Activated CD4-positive, alpha-beta T cell treated with anti-CD3 and anti-CD28 coated beads, Interleukin-2, amount 10 ng/mL, durations not matched to agents 24 days and 14 days (primary cell): ENCODE results near the gene TRNAU1AP. TPM values are rescaled to one million over a fixed set of nuclear protein-coding genes. Genes with fewer than 3 reads are reported as not detected.
"Not testable (repeated sequence)": the region's sequence is repeated elsewhere in the genome, so short reads cannot be mapped to it uniquely, and the experiment has no call there.

Source experiments
- DNase-seq: peaks from one replicate; pipeline ENCODE4 v3.0.0; 2022
- H3K27ac Mint-ChIP-seq: one replicate; pipeline ENCODE4 v1.8.0; 2022; ENCODE audit warnings: mild to moderate bottlenecking, mixed read lengths
- H3K27me3 Mint-ChIP-seq: one replicate; pipeline ENCODE4 v1.8.0; 2022; ENCODE audit warnings: mixed read lengths
- H3K36me3 Mint-ChIP-seq: one replicate; pipeline ENCODE4 v1.8.0; 2022; ENCODE audit warnings: low read depth, mild to moderate bottlenecking, mixed read lengths
- H3K4me1 Mint-ChIP-seq: one replicate; pipeline ENCODE4 v1.8.0; 2021; ENCODE audit warnings: mixed read lengths
- H3K4me3 Mint-ChIP-seq: one replicate; pipeline ENCODE4 v1.8.0; 2022; ENCODE audit warnings: mild to moderate bottlenecking, moderate library complexity, mixed read lengths
- H3K9me3 Mint-ChIP-seq: one replicate; pipeline ENCODE4 v1.8.0; 2021; ENCODE audit warnings: mixed read lengths
- intact Hi-C: fragments of 100-400 bp; cut with micrococcal nuclease; formaldehyde crosslinking; loops from one replicate; pipeline ENCODE4 v1.15.1; 2023
- total RNA-seq: library from RNA; stranded (reverse); gene quantifications from 2 replicates; pipeline ENCODE4 v1.2.3, GENCODE V29; 2022

The TRNAU1AP gene
- total RNA-seq, 1 donor from 2014 or later, result 47.5 TPM

GRCh38 chr1:28537457-28538199 is 15.3 kb upstream of the TRNAU1AP start:
- H3K4me1 Mint-ChIP-seq, result no peaks in the 10 kb centered on the region
- intact Hi-C loops, result no loop called here

GRCh38 chr1:28538286-28538685 is 14.6 kb upstream of the TRNAU1AP start:
- Mint-ChIP-seq H3K4me3 (no peak overlapping the region), H3K4me1 (no peaks in the 10 kb centered on the region), H3K27ac (no peak overlapping the region), H3K9me3 (no peaks in the 10 kb centered on the region), H3K27me3 (no peaks in the 10 kb centered on the region), H3K36me3 (peaks cover 32% of the 10 kb centered on the region)
- intact Hi-C loops, result no loop called here
- DNase-seq, result no peak

More at GRCh38 chr1:28537457-28538199, 15.3 kb upstream of the TRNAU1AP start:
- Mint-ChIP-seq H3K4me3 (no peak overlapping the region), H3K36me3 (peaks cover 32% of the 10 kb centered on the region), H3K9me3 (no peaks in the 10 kb centered on the region), H3K27ac (no peak overlapping the region), H3K27me3 (no peaks in the 10 kb centered on the region)
- DNase-seq, result no peak

- DNase-seq, result no peak
- Mint-ChIP-seq H3K9me3 (no peaks in the 10 kb centered on the region), H3K4me1 (no peaks in the 10 kb centered on the region), H3K4me3 (no peak overlapping the region), H3K27ac (no peak overlapping the region), H3K27me3 (no peaks in the 10 kb centered on the region), H3K36me3 (peaks cover 16% of the 10 kb centered on the region)
- intact Hi-C loops, result no loop called here
These were observed 12.2 kb upstream of the TRNAU1AP start for GRCh38 chr1:28540651-28541050.

DNA sequence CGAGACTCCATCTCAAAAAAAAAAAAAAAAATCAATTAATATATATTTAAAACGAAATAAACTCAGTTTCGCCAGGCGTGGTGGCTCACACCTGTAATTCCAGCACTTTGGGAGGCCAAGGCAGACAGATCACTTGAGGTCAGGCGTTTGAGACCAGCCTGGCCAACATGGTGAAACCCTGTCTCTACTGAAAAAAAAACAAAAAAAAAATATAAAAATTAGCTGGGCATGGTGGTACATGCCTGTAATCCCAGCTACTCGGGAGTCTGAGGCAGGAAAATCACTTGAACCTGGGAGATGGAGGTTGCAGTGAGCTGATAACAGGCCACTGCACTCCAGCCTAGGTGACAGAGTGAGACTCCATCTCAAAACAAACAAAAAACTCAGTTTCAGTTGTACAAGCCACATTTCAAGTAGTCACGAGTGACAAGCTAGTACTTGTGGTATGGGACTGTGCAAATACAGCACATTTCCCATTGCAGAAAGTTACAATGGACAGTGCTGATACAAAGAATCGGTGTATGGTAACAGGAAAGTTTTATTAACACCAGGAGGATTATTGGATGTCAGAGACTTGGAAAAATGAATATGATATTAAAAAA is 11.4 kb upstream of the TRNAU1AP start:
- H3K36me3 Mint-ChIP-seq, result peaks cover 12% of the 10 kb centered on the region
- intact Hi-C loops, H3K27ac Mint-ChIP-seq: not testable (repeated sequence)

GRCh38 chr1:28545246-28545628 is 7.6 kb upstream of the TRNAU1AP start:
- no peaks in the 10 kb centered on the region for H3K9me3 Mint-ChIP-seq
- H3K27ac Mint-ChIP-seq, result no peak overlapping the region
- H3K4me3 Mint-ChIP-seq, result no peak overlapping the region
- H3K36me3 Mint-ChIP-seq, result no peaks in the 10 kb centered on the region
- DNase-seq, result no peak
- intact Hi-C loops, result no loop called here
- H3K27me3 Mint-ChIP-seq, result no peaks in the 10 kb centered on the region
- H3K4me1 Mint-ChIP-seq, result no peaks in the 10 kb centered on the region

More for the DNA sequence above, 11.4 kb upstream of the TRNAU1AP start:
- not testable (repeated sequence) for H3K9me3 Mint-ChIP-seq, H3K4me3 Mint-ChIP-seq, H3K4me1 Mint-ChIP-seq, H3K27me3 Mint-ChIP-seq, DNase-seq

DNA sequence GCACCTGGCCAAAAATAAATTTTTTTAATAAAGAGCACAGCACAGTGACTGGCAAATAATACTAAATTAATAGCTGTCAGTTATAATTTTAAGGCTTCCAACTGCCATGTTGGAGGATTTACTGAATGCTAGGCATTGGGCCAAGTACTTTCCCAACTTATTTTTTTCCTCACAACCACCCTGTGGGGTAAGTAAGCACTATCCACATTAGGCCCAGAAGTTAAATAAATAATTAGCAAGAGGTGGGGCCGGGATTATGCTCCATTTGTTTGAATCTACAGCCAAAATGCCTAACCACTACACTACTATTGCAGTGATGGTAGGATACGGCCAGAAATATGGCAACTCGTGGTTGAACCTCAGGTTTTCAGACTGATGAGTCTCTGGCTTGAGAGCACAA is 4.6 kb upstream of the TRNAU1AP start:
- H3K27me3 Mint-ChIP-seq, result no peaks in the 10 kb centered on the region
- peaks cover 2% of the 10 kb centered on the region for H3K36me3 Mint-ChIP-seq
- H3K9me3 Mint-ChIP-seq, result no peaks in the 10 kb centered on the region

GRCh38 chr1:28551381-28551780 is 1.5 kb upstream of the TRNAU1AP start:
- Mint-ChIP-seq H3K36me3 (peaks cover 17% of the 10 kb centered on the region), H3K27me3 (no peaks in the 10 kb centered on the region), H3K27ac (no peak overlapping the region), H3K4me1 (peaks cover 15% of the 10 kb centered on the region), H3K9me3 (no peaks in the 10 kb centered on the region), H3K4me3 (no peak overlapping the region)
- intact Hi-C loops, result no loop called here
- no peak for DNase-seq

More for the DNA sequence above, 4.6 kb upstream of the TRNAU1AP start:
- no peak for DNase-seq
- H3K27ac Mint-ChIP-seq, result no peak overlapping the region
- H3K4me3 Mint-ChIP-seq, result no peak overlapping the region
- intact Hi-C loops, result no loop called here
- H3K4me1 Mint-ChIP-seq, result peaks cover 6% of the 10 kb centered on the region

DNA sequence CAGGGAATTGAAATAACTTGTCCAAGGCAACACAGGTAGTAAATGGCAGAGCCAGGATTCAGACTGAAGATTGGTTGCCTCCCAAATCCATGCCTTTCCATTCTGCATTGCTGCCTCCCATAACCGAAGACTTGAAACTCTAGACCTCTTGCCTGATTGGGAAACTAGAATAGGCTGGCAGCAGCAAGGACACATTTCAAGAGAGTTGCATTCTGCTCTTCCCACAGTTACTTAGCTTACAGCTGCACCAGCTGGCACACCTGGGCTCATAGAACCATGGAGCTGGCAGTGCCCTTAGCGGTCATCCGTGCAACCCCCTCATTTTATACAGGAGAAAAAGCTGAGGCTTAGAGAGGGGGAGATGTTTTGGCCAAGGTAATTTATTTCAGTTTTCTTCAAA is 8.0 kb downstream of the TRNAU1AP start:
- Mint-ChIP-seq H3K27me3 (no peaks in the 10 kb centered on the region), H3K9me3 (no peaks in the 10 kb centered on the region), H3K4me1 (peaks cover 3% of the 10 kb centered on the region), H3K36me3 (peaks cover 55% of the 10 kb centered on the region), H3K27ac (no peak overlapping the region), H3K4me3 (no peak overlapping the region)
- no peak for DNase-seq
- intact Hi-C loops, result no loop called here

- Mint-ChIP-seq H3K4me1 (peaks cover 2% of the 10 kb centered on the region), H3K27ac (no peak overlapping the region), H3K9me3 (no peaks in the 10 kb centered on the region), H3K4me3 (no peak overlapping the region), H3K36me3 (peaks cover 55% of the 10 kb centered on the region), H3K27me3 (no peaks in the 10 kb centered on the region)
- DNase-seq, result no peak
- intact Hi-C loops, result no loop called here
These were observed 11.4 kb downstream of the TRNAU1AP start for GRCh38 chr1:28564310-28564709.

DNA sequence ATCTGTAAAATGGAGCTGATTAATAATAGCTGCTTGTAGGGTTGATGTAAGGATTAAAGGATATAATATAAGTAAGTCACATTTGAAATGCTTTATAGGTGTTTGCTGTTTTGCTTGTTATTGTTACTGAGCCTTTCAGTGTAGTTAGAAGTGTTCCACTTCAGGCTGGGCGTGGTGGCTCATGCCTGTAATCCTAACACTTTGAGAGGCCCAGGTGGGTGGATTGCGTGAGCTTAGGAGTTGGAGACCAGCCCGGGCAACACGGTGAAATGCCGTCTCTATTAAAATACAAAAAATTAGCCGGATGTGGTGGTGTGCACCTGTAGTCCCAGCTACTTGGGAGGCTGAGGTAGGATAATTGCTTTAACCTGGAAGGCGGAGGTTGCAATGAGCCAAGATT is 12.2 kb downstream of the TRNAU1AP start:
- intact Hi-C loops, result no loop called here
- peaks cover 48% of the 10 kb centered on the region for H3K36me3 Mint-ChIP-seq
- no peaks in the 10 kb centered on the region for H3K9me3 Mint-ChIP-seq
- no peak overlapping the region for H3K27ac Mint-ChIP-seq
- H3K4me3 Mint-ChIP-seq, result no peak overlapping the region
- peaks cover 2% of the 10 kb centered on the region for H3K4me1 Mint-ChIP-seq
- no peak for DNase-seq
- no peaks in the 10 kb centered on the region for H3K27me3 Mint-ChIP-seq

- no peaks in the 10 kb centered on the region for H3K27me3 Mint-ChIP-seq
- no peaks in the 10 kb centered on the region for H3K9me3 Mint-ChIP-seq
- no peak for DNase-seq
- H3K4me1 Mint-ChIP-seq, result peaks cover 2% of the 10 kb centered on the region
- H3K36me3 Mint-ChIP-seq, result peaks cover 48% of the 10 kb centered on the region
- intact Hi-C loops, result no loop called here
- no peak overlapping the region for H3K4me3 Mint-ChIP-seq
- H3K27ac Mint-ChIP-seq, result no peak overlapping the region
These were observed 12.8 kb downstream of the TRNAU1AP start for GRCh38 chr1:28565726-28566125.

GRCh38 chr1:28566931-28567330 is 14.0 kb downstream of the TRNAU1AP start:
- Mint-ChIP-seq H3K27ac (no peak overlapping the region), H3K36me3 (peaks cover 49% of the 10 kb centered on the region), H3K9me3 (no peaks in the 10 kb centered on the region), H3K27me3 (no peaks in the 10 kb centered on the region), H3K4me1 (no peaks in the 10 kb centered on the region), H3K4me3 (no peak overlapping the region)
- no peak for DNase-seq
- intact Hi-C loops, result no loop called here

- DNase-seq, result no peak
- H3K4me3 Mint-ChIP-seq, result no peak overlapping the region
- H3K27me3 Mint-ChIP-seq, result no peaks in the 10 kb centered on the region
- no peaks in the 10 kb centered on the region for H3K9me3 Mint-ChIP-seq
- intact Hi-C loops, result no loop called here
- no peaks in the 10 kb centered on the region for H3K4me1 Mint-ChIP-seq
- peaks cover 47% of the 10 kb centered on the region for H3K36me3 Mint-ChIP-seq
- no peak overlapping the region for H3K27ac Mint-ChIP-seq
These were observed 19.0 kb downstream of the TRNAU1AP start for GRCh38 chr1:28571911-28572310.

- H3K4me3 Mint-ChIP-seq, DNase-seq, H3K27ac Mint-ChIP-seq, intact Hi-C loops, H3K9me3 Mint-ChIP-seq, H3K4me1 Mint-ChIP-seq, H3K27me3 Mint-ChIP-seq: not testable (repeated sequence)
- H3K36me3 Mint-ChIP-seq, result peaks cover 51% of the 10 kb centered on the region
These were observed 20.0 kb downstream of the TRNAU1AP start for GRCh38 chr1:28572891-28573290.

DNA sequence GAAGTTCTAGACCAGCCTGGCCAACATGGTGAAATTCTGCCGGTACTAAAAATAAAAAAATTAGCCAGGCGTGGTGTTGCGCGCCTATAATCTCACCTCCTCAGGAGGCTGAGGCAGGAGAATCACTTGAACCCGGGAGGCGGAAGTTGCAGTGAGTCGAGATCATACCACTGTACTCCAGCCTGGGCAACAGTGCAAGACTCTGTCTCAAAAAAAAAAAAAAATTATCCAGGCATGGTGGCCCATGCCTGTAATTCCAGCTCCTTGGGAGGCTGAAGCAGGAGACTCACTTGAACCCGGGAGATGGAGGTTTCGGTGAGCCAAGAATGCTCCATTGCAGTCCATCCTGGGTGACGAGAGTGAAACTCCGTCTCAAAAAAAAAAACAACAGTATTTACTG is 20.7 kb downstream of the TRNAU1AP start:
- Mint-ChIP-seq H3K36me3 (peaks cover 52% of the 10 kb centered on the region), H3K4me1 (peaks cover 8% of the 10 kb centered on the region), H3K27me3 (no peaks in the 10 kb centered on the region), H3K4me3 (no peak overlapping the region), H3K9me3 (no peaks in the 10 kb centered on the region), H3K27ac (no peak overlapping the region)
- intact Hi-C loops, result no loop called here
- no peak for DNase-seq
